Sigmoid colon (tissue), 7 donors: Measurements from ENCODE around the gene ZNF202. TPM values are rescaled to one million over a fixed set of nuclear protein-coding genes. Genes with fewer than 3 reads are reported as not detected.

ENCODE experiments used
- DNase-seq: peaks from one replicate; pipeline ENCODE4 v3.0.0-alpha.2; 2019
- H3K27ac ChIP-seq, 4 donors: fragments of 200-600 bp; sonication (generic); one replicate each; pipeline ENCODE4 v1.5.1; 2016 to 2019; ENCODE audit warnings: mild to moderate bottlenecking in 1 of 4
- H3K27me3 ChIP-seq, 3 donors: fragments of 200-600 bp; sonication (generic); one replicate each; pipeline ENCODE4 v1.5.1; 2019; ENCODE audit warnings: mild to moderate bottlenecking in 1 of 3
- H3K36me3 ChIP-seq, 4 donors: fragments of 200-600 bp; sonication (generic); one replicate each; pipeline ENCODE4 v1.5.1; 2016 to 2019
- H3K4me1 ChIP-seq, 4 donors: fragments of 200-600 bp; sonication (generic); one replicate each; pipeline ENCODE4 v1.5.1; 2017 to 2019
- H3K4me3 ChIP-seq, 4 donors: fragments of 200-600 bp; sonication (generic); one replicate each; pipeline ENCODE4 v1.5.1; 2017 to 2019; ENCODE audit warnings: mild to moderate bottlenecking in 2 of 4, moderate library complexity in 1 of 4
- H3K9me3 ChIP-seq, 4 donors: fragments of 200-600 bp in 3 of 4; sonication (generic) in 3 of 4; one replicate each; pipeline versions ENCODE4 v1.5.1 to v1.6.1; 2013 to 2019
- CTCF ChIP-seq, 4 experiments: fragments of 450-650 bp in 3 of 4; fragments of 200-600 bp in 1 of 4; IDR thresholded peaks; one replicate each; pipeline ENCODE4 v1.5.1; 2016 to 2019; ENCODE audit warnings: antibody characterized with exemption in 4 of 4, mild to moderate bottlenecking in 3 of 4, moderate library complexity in 2 of 4
- EP300 ChIP-seq, 4 donors: sonication (generic); formaldehyde crosslinking; IDR thresholded peaks; one replicate each; pipeline ENCODE4 v1.6.1; 2017; ENCODE audit warnings: antibody characterized with exemption in 4 of 4
- POLR2A ChIP-seq, 2 donors: fragments of 450-650 bp; IDR thresholded peaks; one replicate each; pipeline ENCODE4 v1.6.1; 2016; ENCODE audit warnings: antibody characterized with exemption in 2 of 2, mild to moderate bottlenecking in 2 of 2, moderate library complexity in 2 of 2
- POLR2AphosphoS5 ChIP-seq, 4 donors: sonication (generic); formaldehyde crosslinking; IDR thresholded peaks; one replicate each; pipeline ENCODE4 v1.6.1; 2017; ENCODE audit warnings: antibody characterized with exemption in 4 of 4
- WGBS, 2 donors: extraction: QIAGEN DNeasy Blood & Tissue Kit; methylation state at CpG; one replicate each; pipeline ENCODE4 v1.1.7; 2013; 5-methylcytosine and 5-hydroxymethylcytosine counted together
- intact Hi-C: fragments of 100-400 bp; cut with DNase I; formaldehyde crosslinking; loops from one replicate; pipeline ENCODE4 v1.15.1; 2023
- polyA plus RNA-seq, 3 donors: library from polyadenylated mRNA; stranded (reverse); fragments of 200-250 nt; gene quantifications; one replicate each; pipeline ENCODE4 v1.2.3, GENCODE V29; 2013
- total RNA-seq, 4 donors: library from RNA; depleted of rRNA; stranded (reverse); fragments of >200 nt; gene quantifications; one replicate each; pipeline ENCODE4 v1.1.0, GENCODE V29; 2016
- donor health status: healthy with polysubstance abuse.
- donor health status: Bipolar disorder and iron deficiency.
- donor health status: healthy.

The ZNF202 gene
- total and polyA plus RNA-seq, 7 donors, result 1.2 to 8.1 (median 6.3) TPM

- intact Hi-C loops, result no loop called here
- peaks cover 0 to 4% (median 0%) of the 10 kb centered on the region in 3 donors for H3K27me3 ChIP-seq
- no peak for TF ChIP-seq POLR2A (IDR thresholded peaks at IDR 0.05)
- TF ChIP-seq CTCF (IDR thresholded peaks at IDR 0.05), result no peak
- H3K4me1 ChIP-seq, result no peaks in the 10 kb centered on the region
- no peak overlapping the region for H3K27ac ChIP-seq
- no peaks in the 10 kb centered on the region for H3K9me3 ChIP-seq
- WGBS, 2 donors, result 48 to 67% methylated on average over 2 of the region's 2 CpGs
- DNase-seq, result no peak
- H3K36me3 ChIP-seq, result no peaks in the 10 kb centered on the region
- H3K4me3 ChIP-seq, result no peak overlapping the region
Observed at GRCh38 chr11:123698546-123699127, 42.8 kb downstream of the ZNF202 start.

GRCh38 chr11:123696183-123696582, 45.3 kb downstream of the ZNF202 start:
- no peaks in the 10 kb centered on the region for H3K4me1 ChIP-seq
- H3K27me3 ChIP-seq, result no peaks in the 10 kb centered on the region
- no peak for DNase-seq
- H3K36me3 ChIP-seq, result no peaks in the 10 kb centered on the region
- no peak overlapping the region for H3K4me3 ChIP-seq
- no peak for TF ChIP-seq EP300 (IDR thresholded peaks at IDR 0.05)
- TF ChIP-seq POLR2A (IDR thresholded peaks at IDR 0.05), result no peak
- intact Hi-C loops, result no loop called here
- WGBS, 2 donors, result 92 to 93% methylated on average over 2 of the region's 2 CpGs
- no peaks in the 10 kb centered on the region for H3K9me3 ChIP-seq
- H3K27ac ChIP-seq, result no peak overlapping the region

- Histone ChIP-seq H3K9me3 (no peaks in the 10 kb centered on the region), H3K4me3 (no peak overlapping the region), H3K27ac (no peak overlapping the region), H3K27me3 (peaks cover 0 to 1% (median 0%) of the 10 kb centered on the region in 3 donors), H3K36me3 (no peaks in the 10 kb centered on the region), H3K4me1 (no peaks in the 10 kb centered on the region)
- DNase-seq, result no peak
- intact Hi-C loops, result no loop called here
- TF ChIP-seq POLR2A (IDR thresholded peaks at IDR 0.05) (no peak), POLR2AphosphoS5 (IDR thresholded peaks at IDR 0.05) (no peak), EP300 (IDR thresholded peaks at IDR 0.05) (no peak), CTCF (IDR thresholded peaks at IDR 0.05) (no peak)
- WGBS, 2 donors, result 90 to 91% methylated on average over 9 of the region's 9 CpGs
Observed at GRCh38 chr11:123695231-123695630, 46.2 kb downstream of the ZNF202 start.

GRCh38 chr11:123694551-123694950, 46.9 kb downstream of the ZNF202 start:
- H3K36me3 ChIP-seq, result no peaks in the 10 kb centered on the region
- H3K27ac ChIP-seq, result no peak overlapping the region
- H3K4me1 ChIP-seq, result no peaks in the 10 kb centered on the region
- no peak overlapping the region for H3K4me3 ChIP-seq
- intact Hi-C loops, result no loop called here
- 37 to 57% methylated on average over 2 of the region's 2 CpGs for WGBS, 2 donors
- TF ChIP-seq EP300 (IDR thresholded peaks at IDR 0.05), result no peak
- TF ChIP-seq POLR2AphosphoS5 (IDR thresholded peaks at IDR 0.05), result no peak
- TF ChIP-seq POLR2A (IDR thresholded peaks at IDR 0.05), result no peak
- no peak for TF ChIP-seq CTCF (IDR thresholded peaks at IDR 0.05)
- no peaks in the 10 kb centered on the region for H3K9me3 ChIP-seq
- peaks cover 0 to 5% (median 0%) of the 10 kb centered on the region in 3 donors for H3K27me3 ChIP-seq
- no peak for DNase-seq

- intact Hi-C loops, result no loop called here
- no peak overlapping the region for H3K4me3 ChIP-seq
- no peak overlapping the region for H3K27ac ChIP-seq
- H3K36me3 ChIP-seq, result no peaks in the 10 kb centered on the region
- no peak for DNase-seq
- no peak for TF ChIP-seq EP300 (IDR thresholded peaks at IDR 0.05)
- TF ChIP-seq CTCF (IDR thresholded peaks at IDR 0.05), result no peak
- TF ChIP-seq POLR2A (IDR thresholded peaks at IDR 0.05), result no peak
- no peak for TF ChIP-seq POLR2AphosphoS5 (IDR thresholded peaks at IDR 0.05)
- no peaks in the 10 kb centered on the region for H3K4me1 ChIP-seq
- peaks cover 0 to 5% (median 0%) of the 10 kb centered on the region in 3 donors for H3K27me3 ChIP-seq
- no peaks in the 10 kb centered on the region for H3K9me3 ChIP-seq
Observed at GRCh38 chr11:123692961-123693360, 48.5 kb downstream of the ZNF202 start.
